ENCODE data around the gene PFDN1. TPM values are rescaled to one million over a fixed set of nuclear protein-coding genes. Genes with fewer than 3 reads are reported as not detected.

PFDN1 gene
- total RNA-seq, 3 donors from 2014 or later (not counting 1 experiment from before 2014, with no cell fraction given): 28.0 to 39.1 (median 37.6) TPM

- Histone ChIP-seq H3K27ac (ENCODE audit: low read length) (no peak overlapping the region), H3K36me3 (ENCODE audit: control insufficient read depth, insufficient read depth, low read length) (peaks cover 8% of the 10 kb centered on the region), H3K4me1 (ENCODE audit: control insufficient read depth, insufficient read depth, low read length) (no peaks in the 10 kb centered on the region), H3K4me3 (ENCODE audit: low read length) (no peak overlapping the region), H3K9me3 (ENCODE audit: control insufficient read depth, insufficient read depth, low read length) (no peaks in the 10 kb centered on the region), H3K27me3 (ENCODE audit: control insufficient read depth, insufficient read depth, low read length) (no peaks in the 10 kb centered on the region)
- H3K27ac Mint-ChIP-seq: no peak overlapping the region
- H3K4me3 Mint-ChIP-seq: no peak overlapping the region
- no peaks in the 10 kb centered on the region for H3K36me3 Mint-ChIP-seq
- no peaks in the 10 kb centered on the region for H3K9me3 Mint-ChIP-seq
- intact Hi-C loops (cut with micrococcal nuclease): no loop called here
- no peak for DNase-seq
- no peak for ATAC-seq
- no peak for TF ChIP-seq CTCF (IDR thresholded peaks at IDR 0.05)
- WGBS (ENCODE audit: insufficient coverage): 94% methylated on average over 4 of the region's 4 CpGs
- peaks cover 10 to 12% of the 10 kb centered on the region in 2 donors for H3K4me1 Mint-ChIP-seq
- H3K27me3 Mint-ChIP-seq (ENCODE audit: low read depth in 2 of 2): no peaks in the 10 kb centered on the region
These were observed 59.9 kb downstream of the PFDN1 start for GRCh38 chr5:140242890-140243585.

GRCh38 chr5:140242099-140242498 is 60.8 kb downstream of the PFDN1 start:
- no peak overlapping the region for H3K27ac Mint-ChIP-seq
- intact Hi-C loops (cut with micrococcal nuclease): no loop called here
- ATAC-seq: no peak

GRCh38 chr5:140240987-140241706 is 61.8 kb downstream of the PFDN1 start:
- no peak overlapping the region for H3K27ac ChIP-seq (ENCODE audit: low read length)

More at GRCh38 chr5:140242099-140242498, 60.8 kb downstream of the PFDN1 start:
- H3K4me1 Mint-ChIP-seq: peaks cover 10 to 12% of the 10 kb centered on the region in 2 donors
- no peaks in the 10 kb centered on the region for H3K36me3 Mint-ChIP-seq
- DNase-seq: no peak
- Histone ChIP-seq H3K4me1 (ENCODE audit: control insufficient read depth, insufficient read depth, low read length) (no peaks in the 10 kb centered on the region), H3K9me3 (ENCODE audit: control insufficient read depth, insufficient read depth, low read length) (no peaks in the 10 kb centered on the region), H3K27ac (ENCODE audit: low read length) (no peak overlapping the region), H3K4me3 (ENCODE audit: low read length) (no peak overlapping the region), H3K36me3 (ENCODE audit: control insufficient read depth, insufficient read depth, low read length) (peaks cover 8% of the 10 kb centered on the region), H3K27me3 (ENCODE audit: control insufficient read depth, insufficient read depth, low read length) (no peaks in the 10 kb centered on the region)
- H3K9me3 Mint-ChIP-seq: no peaks in the 10 kb centered on the region
- TF ChIP-seq CTCF (IDR thresholded peaks at IDR 0.05): no peak
- H3K27me3 Mint-ChIP-seq (ENCODE audit: low read depth in 2 of 2): no peaks in the 10 kb centered on the region
- H3K4me3 Mint-ChIP-seq: no peak overlapping the region
- 95% methylated on average over 5 of the region's 5 CpGs for WGBS (ENCODE audit: insufficient coverage)

More at GRCh38 chr5:140240987-140241706, 61.8 kb downstream of the PFDN1 start:
- Histone ChIP-seq H3K9me3 (ENCODE audit: control insufficient read depth, insufficient read depth, low read length) (no peaks in the 10 kb centered on the region), H3K4me3 (ENCODE audit: low read length) (no peak overlapping the region), H3K27me3 (ENCODE audit: control insufficient read depth, insufficient read depth, low read length) (no peaks in the 10 kb centered on the region), H3K4me1 (ENCODE audit: control insufficient read depth, insufficient read depth, low read length) (no peaks in the 10 kb centered on the region), H3K36me3 (ENCODE audit: control insufficient read depth, insufficient read depth, low read length) (peaks cover 8% of the 10 kb centered on the region)
- H3K27ac Mint-ChIP-seq: no peak overlapping the region
- ATAC-seq (no peak), DNase-seq (no peak)
- TF ChIP-seq CTCF (IDR thresholded peaks at IDR 0.05): no peak
- no peaks in the 10 kb centered on the region for H3K27me3 Mint-ChIP-seq (ENCODE audit: low read depth in 2 of 2)
- intact Hi-C loops (cut with micrococcal nuclease): no loop called here
- H3K4me1 Mint-ChIP-seq: peaks cover 10 to 12% of the 10 kb centered on the region in 2 donors
- no peaks in the 10 kb centered on the region for H3K36me3 Mint-ChIP-seq
- no peak overlapping the region for H3K4me3 Mint-ChIP-seq
- H3K9me3 Mint-ChIP-seq: no peaks in the 10 kb centered on the region
- 86% methylated on average over 9 of the region's 9 CpGs for WGBS (ENCODE audit: insufficient coverage)
